GM21390 (cell line): ENCODE data around the gene TARS2.

Experiments
- ATAC-seq: cut with Tn5 transposase; IDR thresholded peaks from one replicate; pipeline ENCODE4 v1.9.1; 2021; ENCODE audit not compliant: unreplicated experiment

The TARS2 gene

GRCh38 chr1:150555198-150555970 is 68.2 kb downstream of the TARS2 start:
- no peak for ATAC-seq

GRCh38 chr1:150555971-150556865 is 69.0 kb downstream of the TARS2 start:
- no peak for ATAC-seq

- no peak for ATAC-seq
These were observed 69.9 kb downstream of the TARS2 start for GRCh38 chr1:150557065-150557600.
